NOMO-1 treated with dmso at 0.1 percent for 144 hours (cell line): ENCODE data around the gene CCL4.
"Not testable (repeated sequence)": the region's sequence is repeated elsewhere in the genome, so short reads cannot be mapped to it uniquely, and the experiment has no call there.

Experiments used
- DNase-seq: peaks from one replicate; lab custom pipeline; 2025; ENCODE audit not compliant: unreplicated experiment; lab: John Stamatoyannopoulos, UW

Gene CCL4

DNA sequence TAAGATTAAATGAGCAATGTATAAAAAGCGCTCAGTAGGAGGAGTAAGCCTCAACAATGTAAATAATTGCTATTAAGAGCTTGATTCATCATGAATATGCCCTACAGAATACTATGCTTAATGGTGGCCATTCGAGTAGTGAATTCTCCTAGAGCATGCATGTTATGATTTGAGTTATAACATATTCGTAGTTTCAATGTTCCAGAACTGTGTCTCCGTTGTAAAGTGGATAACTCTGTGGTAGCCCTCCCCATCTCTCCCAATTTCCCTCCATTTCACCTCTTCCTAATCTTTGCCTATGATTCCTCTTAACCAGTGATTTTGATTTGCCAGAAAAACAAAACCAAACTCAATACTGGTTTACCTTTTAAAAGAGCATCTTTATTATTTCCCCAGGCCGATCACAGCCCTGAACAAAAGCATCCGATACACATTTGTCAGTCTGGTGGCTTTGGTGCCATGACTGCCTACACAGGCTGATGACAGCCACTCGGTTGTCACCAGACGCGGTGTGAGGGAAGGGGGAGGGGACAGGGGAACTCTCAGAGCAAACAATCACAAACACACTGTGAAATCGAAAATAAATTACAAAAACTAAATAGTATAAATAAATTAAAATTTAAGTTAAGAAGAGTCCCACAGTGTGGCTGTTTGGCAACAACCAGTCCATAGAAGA, 15.6 kb upstream of the CCL4 start:
- not testable (repeated sequence) for DNase-seq

GRCh38 chr17:36088670-36089338, 14.8 kb upstream of the CCL4 start:
- no peak for DNase-seq

DNA sequence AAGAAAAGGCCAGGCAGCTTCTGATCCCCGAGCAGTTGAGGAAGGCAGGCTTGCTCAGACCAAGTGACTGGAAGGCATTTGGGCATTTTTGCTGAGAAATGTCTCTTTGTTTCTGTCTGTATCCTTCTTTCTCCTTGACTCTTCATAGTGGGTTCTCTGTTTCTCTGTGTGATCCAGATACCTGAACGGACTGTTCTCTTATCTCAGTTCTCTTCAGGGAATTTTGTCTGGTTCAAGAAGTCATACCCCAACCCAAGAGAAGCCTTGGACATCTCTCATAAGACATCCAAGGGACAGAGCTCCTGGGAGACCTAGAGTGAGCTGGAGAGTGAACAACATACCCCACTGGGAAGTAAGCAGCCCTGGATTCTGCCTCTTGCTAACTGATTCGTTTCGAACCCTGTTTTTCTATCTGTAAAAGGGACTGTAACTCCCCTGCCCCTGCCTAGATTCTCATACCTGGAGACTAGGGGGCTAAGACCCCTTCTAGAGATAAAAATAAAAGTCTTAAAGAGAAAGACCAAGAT, 14.2 kb upstream of the CCL4 start:
- no peak for DNase-seq

DNA sequence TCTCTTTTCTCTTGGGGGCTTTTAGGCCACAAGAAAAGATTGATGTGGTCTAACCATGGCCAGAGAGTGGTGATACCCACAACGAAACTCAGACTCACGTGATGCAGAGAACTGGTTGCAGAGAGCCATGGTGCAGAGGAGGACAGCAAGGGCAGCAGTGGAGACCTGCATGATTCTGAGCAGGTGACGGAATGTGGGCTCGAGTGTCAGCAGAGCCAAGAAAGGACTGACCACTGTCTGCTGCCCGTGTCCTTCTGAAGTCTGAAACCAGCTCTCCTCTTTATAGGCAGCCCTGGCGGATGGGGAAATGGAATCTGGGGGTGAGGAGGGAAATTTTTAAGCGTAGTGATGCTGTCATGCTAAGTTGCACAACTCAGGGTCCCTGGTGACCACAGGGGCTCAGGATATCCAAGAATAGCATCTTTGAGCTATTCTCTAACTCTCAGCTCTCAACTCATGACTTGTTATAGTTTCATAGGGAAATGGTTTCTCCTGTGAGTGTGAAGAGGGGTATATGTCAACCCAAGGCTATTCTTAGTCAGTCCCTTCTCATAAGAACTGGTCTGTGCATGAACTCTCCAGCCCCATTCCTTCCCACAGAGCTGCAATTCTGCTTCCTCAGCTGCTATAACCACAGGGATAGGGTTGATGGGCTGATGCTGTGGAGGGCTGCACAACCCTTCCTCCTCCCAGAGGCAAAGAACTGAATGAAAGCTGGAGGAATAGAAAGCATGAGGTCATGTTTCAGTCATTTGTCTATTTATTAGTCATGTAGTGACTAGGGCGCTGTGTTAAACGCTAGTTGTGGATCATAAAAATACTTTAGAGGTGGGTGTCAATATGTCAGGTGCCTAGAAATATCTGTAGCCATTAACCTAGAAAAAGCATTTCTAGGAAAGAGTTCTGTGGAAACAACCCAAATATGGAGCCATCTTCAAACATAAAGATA, 13.5 kb upstream of the CCL4 start, which contains the start of gene CCL3:
TSS of gene CCL3 (minus strand) at position 256 of the 949 bp plus-strand sequence. CDS start at position 171, 85 bp downstream.
- peak; percentile 71 for DNase-seq

- no peak for DNase-seq
These were observed 11.4 kb upstream of the CCL4 start for GRCh38 chr17:36092230-36092629.

- not testable (repeated sequence) for DNase-seq
These were observed 10.9 kb upstream of the CCL4 start for GRCh38 chr17:36092715-36093114.

GRCh38 chr17:36094232-36094631, 9.4 kb upstream of the CCL4 start:
- no peak for DNase-seq

DNA sequence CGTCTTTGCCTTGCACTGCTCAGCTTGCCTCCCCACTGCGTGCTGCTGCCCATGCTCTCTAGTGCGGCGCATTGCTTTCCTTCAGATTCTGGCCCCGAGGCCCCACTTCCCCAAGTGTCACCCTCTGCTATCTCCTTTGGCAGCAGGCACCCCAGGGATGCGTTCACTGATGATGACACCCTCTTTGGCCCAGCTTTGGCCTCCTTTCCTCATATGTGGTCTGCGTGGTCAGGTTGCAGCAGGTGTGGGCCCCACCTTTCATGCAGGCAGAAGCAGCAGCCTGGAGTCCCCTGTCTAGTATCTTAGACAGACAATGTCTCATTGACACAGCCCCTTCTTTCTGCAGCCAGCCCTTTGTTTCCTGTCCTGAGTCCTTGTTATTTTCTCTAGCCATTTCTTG, 8.9 kb upstream of the CCL4 start:
- DNase-seq: no peak

- DNase-seq: no peak
These were observed 7.6 kb upstream of the CCL4 start for GRCh38 chr17:36095992-36096391.

DNA sequence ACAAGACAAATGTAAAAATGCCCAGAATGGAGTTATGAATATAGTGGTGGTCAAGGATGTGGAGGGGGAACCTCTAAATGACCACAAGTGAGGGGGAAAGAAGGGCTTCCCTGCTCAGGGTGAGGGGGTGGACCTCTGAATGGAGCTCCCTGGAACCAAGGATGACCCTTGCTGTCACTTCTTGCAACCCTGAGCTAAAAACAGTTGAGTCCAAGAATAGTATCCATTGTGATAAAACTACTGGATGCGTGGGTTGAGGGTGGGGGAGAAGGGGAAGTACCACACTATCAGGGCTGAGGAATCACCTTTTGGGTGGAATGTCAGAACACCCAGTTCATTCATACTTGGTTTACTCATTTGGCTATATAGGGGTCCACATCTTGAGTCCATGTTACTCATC, 4.6 kb upstream of the CCL4 start:
- not testable (repeated sequence) for DNase-seq

DNA sequence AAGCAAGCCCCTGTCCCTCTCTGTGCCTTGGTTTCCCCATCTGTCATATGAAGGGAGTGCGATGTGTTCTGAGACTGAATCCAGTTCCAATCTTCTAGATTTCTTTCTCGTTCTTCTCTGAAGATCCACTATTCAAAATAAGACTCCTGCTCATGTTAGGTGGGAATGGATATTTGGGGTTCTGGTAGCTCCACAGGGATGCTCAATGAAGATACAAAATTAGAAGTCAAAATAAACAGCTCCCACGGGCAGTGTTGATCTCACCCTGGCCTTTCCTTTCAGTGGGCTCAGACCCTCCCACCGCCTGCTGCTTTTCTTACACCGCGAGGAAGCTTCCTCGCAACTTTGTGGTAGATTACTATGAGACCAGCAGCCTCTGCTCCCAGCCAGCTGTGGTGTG, 619 bp downstream of the CCL4 start:
- not testable (repeated sequence) for DNase-seq

- no peak for DNase-seq
These were observed 1.1 kb downstream of the CCL4 start for GRCh38 chr17:36104701-36105181.

DNA sequence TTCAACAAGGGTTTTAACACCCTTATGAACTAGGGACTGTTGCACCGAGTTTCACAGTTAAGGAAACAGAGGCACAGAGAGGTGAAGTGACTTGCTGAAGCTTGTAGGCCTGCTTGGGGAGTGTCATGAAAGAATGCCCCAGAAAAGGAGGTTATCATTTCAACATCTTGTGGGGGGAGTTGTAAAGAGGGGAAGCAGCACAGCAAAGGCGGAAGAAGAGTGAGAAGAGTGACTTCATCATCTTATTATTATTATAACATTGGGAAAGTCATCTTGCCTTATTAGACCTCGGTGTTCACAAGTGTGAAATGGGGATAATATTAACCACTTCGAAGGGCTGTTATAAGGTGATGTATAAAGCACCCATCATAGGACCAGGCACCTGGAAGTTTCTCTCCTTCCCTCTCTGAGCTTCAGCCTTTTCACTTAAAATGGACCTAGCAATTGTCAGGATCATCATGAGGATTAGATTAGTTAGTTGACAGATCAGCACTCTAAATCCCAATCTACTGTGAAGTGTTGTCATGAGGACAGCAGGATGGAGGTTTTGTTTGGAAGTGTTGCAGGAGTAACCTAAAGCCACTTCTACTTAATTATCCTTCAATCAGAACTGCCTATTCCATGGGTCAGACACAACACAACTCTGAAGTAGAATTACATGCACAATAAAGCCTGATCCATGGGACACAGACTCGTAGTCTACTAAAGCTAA, 2.3 kb downstream of the CCL4 start:
- DNase-seq: peak; percentile 22

DNA sequence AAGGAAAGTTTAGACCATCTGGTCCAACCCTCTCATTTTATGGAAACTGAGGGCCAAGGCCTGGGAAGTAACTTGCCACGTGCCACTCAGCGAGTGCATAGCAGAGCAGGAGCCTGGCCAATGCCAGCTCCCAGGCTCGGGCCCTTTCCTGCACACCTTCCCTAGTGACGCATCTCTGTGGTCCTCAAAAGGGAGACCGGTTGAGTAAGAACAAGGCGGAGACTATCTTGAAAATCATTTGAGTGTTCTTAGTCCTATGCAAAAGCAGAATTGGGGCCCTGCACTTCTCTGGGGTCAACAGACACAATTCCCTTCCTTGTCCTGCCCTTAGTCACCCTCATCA, 2.8 kb downstream of the CCL4 start:
- no peak for DNase-seq

DNA sequence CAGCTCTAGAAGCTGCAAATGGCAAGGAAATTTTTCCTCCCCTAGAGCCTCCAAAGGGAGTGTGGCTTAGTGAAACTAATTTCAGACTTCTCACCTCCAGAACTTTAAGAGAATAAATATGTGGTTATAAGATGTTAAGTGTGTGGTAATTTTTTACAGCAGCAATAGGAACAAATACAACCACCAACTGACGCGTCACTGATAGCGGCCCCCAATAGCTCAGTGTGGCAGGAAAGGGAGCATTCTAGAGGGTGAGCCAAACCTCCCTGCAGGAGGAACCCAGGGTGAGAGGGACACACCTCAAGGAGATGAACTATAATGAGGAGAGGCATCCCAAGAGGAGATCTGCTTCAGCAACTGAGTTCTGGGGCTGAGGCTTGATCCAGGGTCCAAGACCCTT, 4.0 kb downstream of the CCL4 start:
- no peak for DNase-seq

DNA sequence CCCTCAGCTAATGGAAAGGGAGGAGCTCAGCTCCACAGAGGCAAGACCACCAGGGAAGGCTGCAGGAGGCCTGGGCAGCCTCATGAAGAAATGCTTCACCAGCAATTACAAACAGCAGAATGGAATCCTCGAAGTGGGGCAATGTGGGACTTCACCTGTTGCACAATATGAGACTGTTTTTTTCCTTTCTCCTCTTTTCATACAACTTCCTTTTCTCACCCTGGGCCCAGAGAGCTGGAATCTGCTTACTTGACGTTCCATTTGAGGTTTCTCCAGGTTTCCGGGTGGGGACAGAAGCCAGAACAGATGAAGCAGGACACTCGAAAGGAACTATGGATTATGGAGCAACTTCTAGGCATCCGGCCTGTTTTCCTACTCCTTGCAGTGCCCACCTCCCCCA, 4.6 kb downstream of the CCL4 start:
- DNase-seq: not testable (repeated sequence)

GRCh38 chr17:36111068-36111490, 7.5 kb downstream of the CCL4 start:
- DNase-seq: no peak

DNA sequence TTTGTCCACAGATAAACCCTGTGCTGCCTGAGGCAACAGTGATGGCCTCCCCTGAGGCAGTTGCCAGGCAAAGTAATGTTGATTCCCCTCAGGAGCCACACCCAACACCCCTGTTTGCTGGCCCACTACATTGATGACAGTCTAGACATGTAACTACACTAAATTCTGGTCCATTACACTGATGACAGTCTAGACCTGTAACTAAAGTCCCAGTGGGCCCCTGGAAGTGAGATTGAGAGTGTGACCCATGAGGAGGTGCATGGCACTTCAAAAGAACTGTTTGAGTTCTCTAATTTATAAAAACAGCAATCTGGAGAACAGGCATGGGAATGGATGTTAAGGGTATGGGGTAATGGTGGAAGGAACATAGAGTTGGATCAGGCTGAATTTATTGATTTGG, 8.9 kb downstream of the CCL4 start:
- no peak for DNase-seq

GRCh38 chr17:36113131-36113530, 9.5 kb downstream of the CCL4 start:
- DNase-seq: not testable (repeated sequence)

DNA sequence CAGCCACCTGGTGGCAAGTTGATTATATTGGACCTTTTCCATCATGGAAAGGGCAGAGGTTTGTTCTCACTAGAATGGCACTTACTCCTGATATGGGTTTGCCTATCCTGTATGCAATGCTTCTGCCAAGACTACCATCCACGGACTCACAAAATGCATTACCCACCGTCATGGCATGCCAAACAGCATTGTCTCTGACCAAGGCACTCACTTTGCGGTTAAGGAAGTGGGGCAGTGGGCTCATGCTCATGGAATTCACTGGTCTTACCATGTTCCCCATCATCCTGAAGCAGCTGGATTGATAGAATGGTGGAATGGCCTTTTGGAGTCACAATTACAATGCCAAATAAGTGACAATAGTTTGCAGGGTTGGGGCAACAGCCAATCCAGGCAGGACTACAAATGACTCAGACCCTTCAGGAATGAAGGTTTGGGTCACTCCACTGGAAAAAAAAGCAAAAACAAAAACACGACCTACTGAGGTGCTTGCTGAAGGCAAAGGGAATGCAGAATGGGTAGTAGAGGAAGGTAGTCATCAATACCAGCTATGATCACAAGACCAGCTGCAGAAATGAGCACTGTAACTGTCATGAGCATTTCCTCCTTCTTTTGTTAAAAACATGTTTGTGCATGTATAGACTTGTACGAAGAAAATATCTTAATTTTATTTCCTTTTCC, 11.5 kb downstream of the CCL4 start:
- not testable (repeated sequence) for DNase-seq
